ENCODE results near the gene ME3. TPM values are rescaled to one million over a fixed set of nuclear protein-coding genes. Genes with fewer than 3 reads are reported as not detected.

Gene ME3
- total and polyA plus RNA-seq, 11 donors: 11.3 to 51.5 (median 31.3) TPM

DNA sequence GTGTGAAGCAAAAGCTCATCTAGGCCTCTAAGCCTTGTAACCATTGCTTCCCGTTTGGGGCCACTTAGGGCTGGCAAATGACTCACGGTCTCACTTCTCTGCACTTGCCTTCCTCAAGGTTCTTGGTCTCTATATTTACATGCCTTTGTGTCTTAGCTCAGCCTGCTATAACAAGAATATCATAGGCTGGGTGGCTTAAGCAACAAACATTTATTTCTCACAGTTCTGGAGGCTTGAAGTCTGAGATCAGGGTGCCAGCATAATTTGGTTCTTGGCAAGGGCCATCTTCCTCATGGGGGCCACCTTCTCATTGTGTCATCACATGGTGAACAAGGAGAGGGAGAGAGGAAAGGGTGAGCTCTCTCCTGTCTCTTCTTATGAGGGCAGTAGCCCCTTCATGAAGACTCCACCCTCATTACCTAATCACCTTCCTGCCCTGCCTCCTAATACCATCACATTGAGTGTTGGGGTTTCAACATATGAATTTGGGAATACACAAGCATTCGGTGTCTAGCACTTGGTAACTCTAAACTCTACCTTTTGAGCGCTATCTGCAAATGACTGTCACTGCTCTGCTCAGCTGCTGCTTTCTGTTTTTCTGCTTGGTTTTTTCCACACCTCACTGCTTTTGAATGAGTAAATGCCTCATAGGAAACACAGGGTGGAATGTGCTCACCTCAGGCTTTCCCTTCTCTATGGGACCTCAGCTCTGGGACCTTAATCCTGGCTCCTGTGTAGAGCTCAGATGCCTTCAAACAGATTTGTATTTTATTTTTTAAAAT lies 16.2 kb upstream of the ME3 start:
- H3K4me1 ChIP-seq: peaks cover 0 to 29% (median 5%) of the 10 kb centered on the region in 12 donors
- no peaks in the 10 kb centered on the region for H3K27me3 ChIP-seq
- no peaks in the 10 kb centered on the region for H3K9me3 ChIP-seq
- intact Hi-C loops (cut with DNase I): loop anchor here in 1 of 10 donors (5.0 kb wide), 1 partner anchor 49 kb away; no protein-coding TSS in a partner anchor
- WGBS, 4 donors: 65 to 80% (median 72%) methylated on average over 4 of the region's 4 CpGs
- H3K4me3 ChIP-seq: no peak overlapping the region
- no peaks in the 10 kb centered on the region for H3K36me3 ChIP-seq
- no peak for DNase-seq
- TF ChIP-seq, protein P1, sequence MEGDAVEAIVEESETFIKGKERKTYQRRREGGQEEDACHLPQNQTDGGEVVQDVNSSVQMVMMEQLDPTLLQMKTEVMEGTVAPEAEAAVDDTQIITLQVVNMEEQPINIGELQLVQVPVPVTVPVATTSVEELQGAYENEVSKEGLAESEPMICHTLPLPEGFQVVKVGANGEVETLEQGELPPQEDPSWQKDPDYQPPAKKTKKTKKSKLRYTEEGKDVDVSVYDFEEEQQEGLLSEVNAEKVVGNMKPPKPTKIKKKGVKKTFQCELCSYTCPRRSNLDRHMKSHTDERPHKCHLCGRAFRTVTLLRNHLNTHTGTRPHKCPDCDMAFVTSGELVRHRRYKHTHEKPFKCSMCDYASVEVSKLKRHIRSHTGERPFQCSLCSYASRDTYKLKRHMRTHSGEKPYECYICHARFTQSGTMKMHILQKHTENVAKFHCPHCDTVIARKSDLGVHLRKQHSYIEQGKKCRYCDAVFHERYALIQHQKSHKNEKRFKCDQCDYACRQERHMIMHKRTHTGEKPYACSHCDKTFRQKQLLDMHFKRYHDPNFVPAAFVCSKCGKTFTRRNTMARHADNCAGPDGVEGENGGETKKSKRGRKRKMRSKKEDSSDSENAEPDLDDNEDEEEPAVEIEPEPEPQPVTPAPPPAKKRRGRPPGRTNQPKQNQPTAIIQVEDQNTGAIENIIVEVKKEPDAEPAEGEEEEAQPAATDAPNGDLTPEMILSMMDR (IDR thresholded peaks at IDR 0.05): no peak
- TF ChIP-seq POLR2A (IDR thresholded peaks at IDR 0.05): no peak
- H3K27ac ChIP-seq: peak overlapping the region in 5 of 12 donors; percentile 1 to 27 (median 24)
- ATAC-seq: peak in 3 of 4 donors; percentile 30 to 65 (median 37)

DNA sequence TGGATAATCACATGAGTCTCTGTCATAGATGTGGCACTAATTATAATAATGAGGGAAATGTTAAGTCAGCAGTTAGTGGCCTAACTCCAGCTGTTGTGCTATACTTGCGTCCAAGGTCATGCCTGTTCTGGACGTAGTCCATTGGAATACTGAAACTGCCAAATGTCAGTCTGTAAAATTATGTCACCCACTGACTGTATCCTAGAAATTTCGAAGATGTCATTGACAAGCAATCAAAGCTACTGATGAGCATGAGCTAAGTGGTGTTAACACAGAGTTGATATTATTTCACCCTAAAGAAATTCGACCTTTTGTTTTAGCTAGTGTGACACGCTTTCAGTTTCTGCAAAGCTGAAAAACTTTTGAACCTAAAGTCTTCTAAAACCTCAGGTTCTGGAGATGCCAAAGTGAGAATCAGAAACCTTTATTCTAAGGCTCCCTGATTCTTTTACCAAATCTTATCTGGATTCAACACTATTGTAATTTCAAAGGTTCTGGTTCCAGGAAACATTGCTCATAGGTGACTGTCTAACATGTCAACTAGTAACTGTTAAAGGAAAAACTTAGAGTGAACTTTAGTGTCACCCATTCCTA lies 14.9 kb upstream of the ME3 start:
- DNase-seq: peak in 1 of 5 donors; percentile 27
- intact Hi-C loops (cut with DNase I): loop anchor here in 1 of 10 donors (5.0 kb wide), 1 partner anchor 50 kb away; no protein-coding TSS in a partner anchor
- no peaks in the 10 kb centered on the region for H3K27me3 ChIP-seq
- peaks cover 0 to 38% (median 9%) of the 10 kb centered on the region in 12 donors for H3K4me1 ChIP-seq
- H3K9me3 ChIP-seq: no peaks in the 10 kb centered on the region
- 45 to 57% (median 51%) methylated on average over 5 of the region's 5 CpGs for WGBS, 4 donors
- peak; percentile 69 to 84 (median 82) for ATAC-seq
- TF ChIP-seq, protein P1 (IDR thresholded peaks at IDR 0.05): no peak
- no peak for TF ChIP-seq POLR2A (IDR thresholded peaks at IDR 0.05)
- H3K27ac ChIP-seq: peak overlapping the region in 6 of 12 donors; percentile 9 to 53 (median 24)
- no peak overlapping the region for H3K4me3 ChIP-seq
- no peaks in the 10 kb centered on the region for H3K36me3 ChIP-seq

DNA sequence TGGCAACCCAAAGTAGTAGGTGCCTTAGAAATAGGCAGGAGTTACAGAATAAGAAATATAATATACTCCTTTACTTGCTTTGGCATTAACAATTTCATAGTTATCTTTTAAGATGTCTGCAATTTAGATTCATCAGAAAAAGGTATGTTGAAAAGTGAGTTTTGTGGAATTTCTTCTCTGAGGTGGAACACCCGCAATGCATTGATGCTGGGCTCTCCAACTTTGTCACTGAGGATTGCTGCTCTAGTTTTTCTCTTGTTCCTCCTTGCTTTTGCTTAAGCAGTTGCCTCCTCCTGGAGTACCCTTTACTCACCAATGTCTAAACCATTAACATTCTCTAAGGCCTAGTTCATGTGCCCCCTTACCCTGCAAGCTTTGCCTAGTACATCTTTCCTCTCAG lies 14.1 kb upstream of the ME3 start:
- intact Hi-C loops (cut with DNase I): loop anchor here in 1 of 10 donors (5.0 kb wide), 1 partner anchor 51 kb away; no protein-coding TSS in a partner anchor
- no peaks in the 10 kb centered on the region for H3K36me3 ChIP-seq
- ATAC-seq: no peak
- no peak overlapping the region for H3K4me3 ChIP-seq
- H3K4me1 ChIP-seq: peaks cover 2 to 46% (median 13%) of the 10 kb centered on the region in 12 donors
- peak overlapping the region in 6 of 12 donors; percentile 6 to 53 (median 16) for H3K27ac ChIP-seq
- no peaks in the 10 kb centered on the region for H3K27me3 ChIP-seq
- WGBS, 4 donors: 97 to 100% (median 99%) methylated on average over 1 of the region's 1 CpG
- no peak for DNase-seq
- H3K9me3 ChIP-seq: no peaks in the 10 kb centered on the region
- TF ChIP-seq, protein P1 (IDR thresholded peaks at IDR 0.05): no peak
- TF ChIP-seq POLR2A (IDR thresholded peaks at IDR 0.05): no peak

DNA sequence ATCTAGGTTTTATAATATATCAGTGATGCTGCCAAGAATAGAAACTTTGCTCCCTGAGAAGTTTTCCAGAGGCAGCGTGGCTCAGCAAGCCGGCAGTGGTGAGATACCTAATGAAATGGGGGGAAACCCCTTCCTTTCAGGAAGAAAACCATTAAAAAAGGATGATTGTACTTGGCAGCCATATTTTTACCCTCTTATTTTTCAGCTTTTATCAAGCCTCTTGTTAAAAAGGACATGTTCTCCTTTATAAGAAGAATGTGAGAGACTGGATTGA lies 9.0 kb upstream of the ME3 start:
- intact Hi-C loops (cut with DNase I): no loop called here
- DNase-seq (no peak), ATAC-seq (peak in 2 of 4 donors; percentile 31 to 40)
- Histone ChIP-seq H3K4me3 (no peak overlapping the region), H3K27me3 (no peaks in the 10 kb centered on the region), H3K36me3 (no peaks in the 10 kb centered on the region), H3K4me1 (peaks cover 0 to 47% (median 16%) of the 10 kb centered on the region in 12 donors), H3K9me3 (no peaks in the 10 kb centered on the region), H3K27ac (peak overlapping the region in 10 of 12 donors; percentile 7 to 78 (median 60))
- WGBS, 4 donors: 28 to 36% (median 32%) methylated on average over 2 of the region's 2 CpGs
- no peak for TF ChIP-seq POLR2A (IDR thresholded peaks at IDR 0.05)
- TF ChIP-seq, protein P1 (IDR thresholded peaks at IDR 0.05): no peak
